Pancreas (tissue), 10 donors: Measurements from ENCODE around the gene TTF2. TPM values are rescaled to one million over a fixed set of nuclear protein-coding genes. Genes with fewer than 3 reads are reported as not detected.

Source experiments
- ATAC-seq, 4 donors: fragments of 200-7000 bp; cut with Tn5 transposase; one replicate each; pipeline versions ENCODE4 v1.8.0 to v1.9.1; 2020; ENCODE audit warnings: mild to moderate bottlenecking in 4 of 4, moderate library complexity in 4 of 4
- DNase-seq, 6 donors: peaks; one replicate each; pipeline ENCODE4 v3.0.0-alpha.2; 2020
- FAIRE-seq: peaks from 2 replicates; lab custom pipeline; 2012; peaks lifted over from hg19 to GRCh38; lab: Jason Lieb, UNC
- H3K27ac ChIP-seq, 4 donors: fragments of 200-600 bp; sonication (generic); 1 replicate in 3 of 4; 2 replicates in 1 of 4; pipeline versions ENCODE4 v1.5.0 to v1.8.0; 2020
- H3K27me3 ChIP-seq, 4 donors: fragments of 200-600 bp; one replicate each; pipeline ENCODE4 v1.8.0; 2021
- H3K36me3 ChIP-seq, 3 donors: fragments of 200-600 bp; sonication (generic) in 1 of 3; one replicate each; pipeline versions ENCODE4 v1.5.0 to v1.8.0; 2020 to 2021
- H3K4me1 ChIP-seq, 3 donors: fragments of 200-600 bp; one replicate each; pipeline ENCODE4 v1.8.0; 2021
- H3K4me3 ChIP-seq, 4 donors: fragments of 200-600 bp; sonication (generic) in 2 of 4; one replicate each; pipeline versions ENCODE4 v1.5.0 to v1.8.0; 2020 to 2021
- H3K9me3 ChIP-seq, 4 donors: fragments of 200-600 bp; one replicate each; pipeline ENCODE4 v1.8.0; 2021
- CTCF ChIP-seq, 4 donors: fragments of 200-600 bp; sonication (generic) in 3 of 4; IDR thresholded peaks; one replicate each; pipeline versions ENCODE4 v1.5.0 to v1.8.0; 2021; ENCODE audit warnings: antibody characterized with exemption in 4 of 4
- WGBS, 2 donors: extraction: QIAGEN DNeasy Blood & Tissue Kit; methylation state at CpG; one replicate each; pipeline ENCODE4 v1.1.7; 2013; 5-methylcytosine and 5-hydroxymethylcytosine counted together
- intact Hi-C, 3 donors: fragments of 100-400 bp; cut with DNase I; formaldehyde crosslinking; loops; one replicate each; pipeline versions ENCODE4 v1.11.1 to v1.14.2; 2022
- polyA plus RNA-seq, 2 donors: library from polyadenylated mRNA; stranded (reverse); fragments of 200-250 nt; gene quantifications; one replicate each; pipeline ENCODE4 v1.2.3, GENCODE V29; 2013
- total RNA-seq, 6 donors: library from RNA; stranded (reverse); fragmentation: NEBNext Ultra II Directional in 4 of 6; extraction: Animal tissue kit (Norgen Biotek cat#: 25700) in 4 of 6; gene quantifications; one replicate each; pipeline versions ENCODE4 v1.2.1 to v1.2.4, GENCODE V29; 2021 to 2023
- donor health status: healthy with polysubstance abuse.
- donor health status: DM: no; HTN: no; CAD: no; lungs with moderate emphysema.
- donor health status: DM: no; HTN: no; CAD: no.
- donor health status: control.
- donor health status: control.
- donor health status: Bipolar disorder and iron deficiency.
- donor health status: DM: yes; HTN: yes; CAD: no.
- donor health status: DM: no; HTN: no; CAD: no.
- donor health status: DM: no; HTN: no; CAD: no.
- donor health status: DM: yes; HTN: yes; CAD: no.

The TTF2 gene
- total and polyA plus RNA-seq, 8 donors: 2.0 to 16.5 (median 5.0) TPM

- H3K27ac ChIP-seq: no peak overlapping the region
- no peaks in the 10 kb centered on the region for H3K9me3 ChIP-seq
- no peak for DNase-seq
- no peak overlapping the region for H3K4me3 ChIP-seq
- ATAC-seq: no peak
- 96 to 98% methylated on average over 7 of the region's 7 CpGs for WGBS, 2 donors
- H3K36me3 ChIP-seq: no peaks in the 10 kb centered on the region
- FAIRE-seq: no peak
- H3K4me1 ChIP-seq: no peaks in the 10 kb centered on the region
- no peak for TF ChIP-seq CTCF (IDR thresholded peaks at IDR 0.05)
- intact Hi-C loops: no loop called here
- H3K27me3 ChIP-seq: no peaks in the 10 kb centered on the region
Observed at GRCh38 chr1:117025568-117025967, 34.6 kb upstream of the TTF2 start.

DNA sequence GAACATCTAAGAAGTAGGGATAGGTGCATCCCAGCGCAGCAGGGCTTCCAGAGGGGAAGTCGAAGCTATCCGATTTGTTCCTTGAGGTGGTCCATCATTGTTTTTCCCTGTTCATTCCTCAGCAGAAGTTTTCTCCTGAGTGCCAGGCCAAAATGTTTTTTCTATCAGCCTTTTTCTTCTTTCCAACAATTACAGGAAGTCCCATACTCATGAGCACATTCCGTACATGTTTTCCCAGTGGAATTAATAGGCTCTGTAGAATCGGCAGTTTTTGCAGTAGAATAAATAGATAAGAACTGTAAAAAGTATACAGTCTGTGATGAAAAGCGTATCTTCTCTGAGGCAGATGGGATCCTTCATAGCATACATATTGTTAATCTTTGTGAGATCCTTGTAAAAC, 33.8 kb upstream of the TTF2 start:
- Histone ChIP-seq H3K36me3 (no peaks in the 10 kb centered on the region), H3K9me3 (no peaks in the 10 kb centered on the region), H3K27ac (peak overlapping the region in 1 of 4 donors; percentile 6), H3K4me1 (no peaks in the 10 kb centered on the region), H3K4me3 (no peak overlapping the region), H3K27me3 (no peaks in the 10 kb centered on the region)
- no peak for FAIRE-seq
- no peak for ATAC-seq
- intact Hi-C loops: no loop called here
- 68 to 70% methylated on average over 6 of the region's 6 CpGs for WGBS, 2 donors
- no peak for TF ChIP-seq CTCF (IDR thresholded peaks at IDR 0.05)
- DNase-seq: no peak

DNA sequence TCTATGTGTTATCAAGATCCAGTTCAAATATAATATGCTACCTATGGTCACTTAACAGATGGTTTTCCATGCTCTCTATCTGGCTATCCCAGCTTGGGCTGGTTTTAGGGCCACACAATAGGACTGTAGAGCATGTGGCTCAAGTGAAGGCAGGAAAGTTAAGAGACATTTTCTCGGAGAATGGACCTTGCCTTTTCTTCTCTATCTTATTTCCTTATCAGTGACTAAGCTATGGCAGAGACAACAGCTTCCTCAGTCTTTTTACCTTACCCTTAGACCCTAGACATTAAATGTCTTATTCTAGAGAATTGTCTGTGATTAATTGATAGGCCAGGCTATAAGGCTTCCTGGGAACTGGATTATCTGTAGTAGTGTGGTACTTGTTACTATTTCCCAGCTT, 30.4 kb upstream of the TTF2 start:
- WGBS, 2 donors: 65 to 66% methylated on average over 1 of the region's 1 CpG
- FAIRE-seq (no peak), DNase-seq (no peak), ATAC-seq (no peak)
- Histone ChIP-seq H3K27ac (no peak overlapping the region), H3K27me3 (no peaks in the 10 kb centered on the region), H3K4me1 (no peaks in the 10 kb centered on the region), H3K36me3 (no peaks in the 10 kb centered on the region), H3K4me3 (no peak overlapping the region), H3K9me3 (no peaks in the 10 kb centered on the region)
- no peak for TF ChIP-seq CTCF (IDR thresholded peaks at IDR 0.05)
- intact Hi-C loops: no loop called here

GRCh38 chr1:117030271-117030877, 29.8 kb upstream of the TTF2 start:
- Histone ChIP-seq H3K4me3 (no peak overlapping the region), H3K27me3 (no peaks in the 10 kb centered on the region), H3K4me1 (no peaks in the 10 kb centered on the region), H3K27ac (no peak overlapping the region), H3K9me3 (no peaks in the 10 kb centered on the region), H3K36me3 (no peaks in the 10 kb centered on the region)
- intact Hi-C loops: no loop called here
- no peak for TF ChIP-seq CTCF (IDR thresholded peaks at IDR 0.05)
- ATAC-seq (no peak), FAIRE-seq (no peak), DNase-seq (no peak)
- WGBS, 2 donors: 88 to 94% methylated on average over 1 of the region's 1 CpG

DNA sequence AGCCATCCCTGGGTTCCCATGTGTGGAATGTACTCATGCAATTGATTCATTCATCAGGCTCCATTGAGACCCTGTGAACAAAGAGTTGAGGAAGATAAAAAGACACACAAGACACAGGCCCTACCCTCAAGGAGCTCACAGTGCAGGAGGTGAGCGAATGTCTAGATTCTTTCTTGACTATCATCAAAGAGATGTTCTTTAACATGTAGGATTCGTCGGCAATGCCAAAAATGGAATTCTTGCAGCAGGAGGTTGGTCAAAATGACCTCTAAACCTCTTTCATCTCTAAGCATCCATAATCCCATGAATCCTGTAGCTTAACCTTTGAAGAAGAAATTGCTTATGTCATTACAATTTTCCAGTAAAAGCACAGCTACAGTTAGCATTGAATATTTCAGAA, 27.9 kb upstream of the TTF2 start:
- Histone ChIP-seq H3K27ac (no peak overlapping the region), H3K9me3 (no peaks in the 10 kb centered on the region), H3K4me1 (no peaks in the 10 kb centered on the region), H3K27me3 (no peaks in the 10 kb centered on the region), H3K36me3 (no peaks in the 10 kb centered on the region), H3K4me3 (no peak overlapping the region)
- intact Hi-C loops: no loop called here
- FAIRE-seq: no peak
- ATAC-seq: no peak
- no peak for DNase-seq
- TF ChIP-seq CTCF (IDR thresholded peaks at IDR 0.05): no peak
- WGBS, 2 donors: 95 to 98% methylated on average over 3 of the region's 3 CpGs
